GM13977 (cell line): Measurements from ENCODE around the gene DNAJA2.

Experiments
- DNase-seq: peaks from one replicate; pipeline ENCODE4 v3.0.0; 2012; ENCODE audit warnings: low spot score
- in situ Hi-C: fragments of 300-500 bp; cut with MboI; formaldehyde crosslinking; loops from one replicate; pipeline ENCODE4 v1.12.0; 2022; ENCODE audit warnings: low sequenced_read_pairs, low pct_unique_long_range_greater_than_20kb, mixed read lengths, inconsistent platforms; ENCODE audit not compliant: unreplicated experiment
- TF ChIP-seq, protein P1 (sequence below): IDR thresholded peaks from 2 replicates; pipeline ENCODE4 v1.5.1; 2012; ENCODE audit warnings: mild to moderate bottlenecking, control low read depth; ENCODE audit not compliant: insufficient read depth; ENCODE audit errors: extremely low read depth, missing control alignments

Gene DNAJA2

DNA sequence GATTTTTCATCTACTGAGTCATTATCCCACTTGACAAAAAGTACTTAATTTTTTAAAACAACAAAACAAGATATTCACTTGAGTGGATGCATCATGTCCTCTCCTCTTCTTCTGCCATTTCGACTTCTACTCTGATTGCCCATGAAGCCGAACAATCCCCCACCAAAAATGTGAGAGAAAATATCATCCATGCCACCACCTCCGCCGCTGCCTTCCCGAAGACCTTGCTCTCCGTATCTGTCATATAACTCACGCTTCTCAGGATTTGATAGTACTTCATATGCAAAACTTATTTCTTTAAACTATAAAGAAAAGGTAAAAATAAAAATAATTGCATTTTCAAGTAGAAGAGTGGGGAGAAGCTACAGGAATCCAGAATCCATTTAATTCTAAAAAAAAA is 2.2 kb downstream of the DNAJA2 start:
- TF ChIP-seq, protein P1, sequence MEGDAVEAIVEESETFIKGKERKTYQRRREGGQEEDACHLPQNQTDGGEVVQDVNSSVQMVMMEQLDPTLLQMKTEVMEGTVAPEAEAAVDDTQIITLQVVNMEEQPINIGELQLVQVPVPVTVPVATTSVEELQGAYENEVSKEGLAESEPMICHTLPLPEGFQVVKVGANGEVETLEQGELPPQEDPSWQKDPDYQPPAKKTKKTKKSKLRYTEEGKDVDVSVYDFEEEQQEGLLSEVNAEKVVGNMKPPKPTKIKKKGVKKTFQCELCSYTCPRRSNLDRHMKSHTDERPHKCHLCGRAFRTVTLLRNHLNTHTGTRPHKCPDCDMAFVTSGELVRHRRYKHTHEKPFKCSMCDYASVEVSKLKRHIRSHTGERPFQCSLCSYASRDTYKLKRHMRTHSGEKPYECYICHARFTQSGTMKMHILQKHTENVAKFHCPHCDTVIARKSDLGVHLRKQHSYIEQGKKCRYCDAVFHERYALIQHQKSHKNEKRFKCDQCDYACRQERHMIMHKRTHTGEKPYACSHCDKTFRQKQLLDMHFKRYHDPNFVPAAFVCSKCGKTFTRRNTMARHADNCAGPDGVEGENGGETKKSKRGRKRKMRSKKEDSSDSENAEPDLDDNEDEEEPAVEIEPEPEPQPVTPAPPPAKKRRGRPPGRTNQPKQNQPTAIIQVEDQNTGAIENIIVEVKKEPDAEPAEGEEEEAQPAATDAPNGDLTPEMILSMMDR: no peak
- in situ Hi-C loops: no loop called here
- no peak for DNase-seq

DNA sequence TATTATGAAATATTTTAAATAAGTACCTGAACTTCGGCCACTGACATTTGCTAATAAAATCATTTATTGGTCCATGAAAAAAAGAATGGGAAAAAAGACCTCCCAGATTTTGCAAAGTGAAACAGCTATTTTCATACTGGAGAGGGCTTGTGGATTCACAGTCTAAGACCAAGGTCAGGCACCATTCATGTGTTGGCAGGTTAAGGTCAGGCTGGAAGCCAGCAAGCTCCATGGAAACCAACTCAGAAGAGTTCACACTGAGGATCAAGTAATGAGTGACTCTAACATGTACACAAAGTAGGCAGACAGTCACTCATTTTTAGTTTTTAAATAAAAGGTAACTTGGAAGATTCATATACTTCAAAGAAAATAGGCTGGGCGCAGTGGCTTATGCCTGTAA is 3.4 kb downstream of the DNAJA2 start:
- in situ Hi-C loops: no loop called here
- no peak for DNase-seq
- TF ChIP-seq, protein P1: no peak

DNA sequence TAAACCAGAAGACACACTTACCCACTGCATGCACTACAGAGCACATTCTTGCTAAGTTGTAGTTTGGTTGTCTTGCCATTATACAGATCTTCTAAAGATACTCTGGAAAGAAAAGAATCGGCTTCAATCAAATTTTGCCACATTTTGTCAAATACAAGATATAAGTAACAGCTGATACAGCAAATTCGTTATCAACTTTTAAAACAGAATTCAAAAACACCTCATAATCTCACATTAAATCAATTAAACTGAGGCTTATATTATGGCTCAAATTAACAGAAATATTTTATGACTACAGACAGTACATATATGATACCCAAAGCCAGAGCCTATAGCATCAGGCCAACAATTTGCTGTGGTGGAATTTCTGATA is 5.4 kb downstream of the DNAJA2 start:
- no peak for DNase-seq
- in situ Hi-C loops: no loop called here
- TF ChIP-seq, protein P1: no peak

DNA sequence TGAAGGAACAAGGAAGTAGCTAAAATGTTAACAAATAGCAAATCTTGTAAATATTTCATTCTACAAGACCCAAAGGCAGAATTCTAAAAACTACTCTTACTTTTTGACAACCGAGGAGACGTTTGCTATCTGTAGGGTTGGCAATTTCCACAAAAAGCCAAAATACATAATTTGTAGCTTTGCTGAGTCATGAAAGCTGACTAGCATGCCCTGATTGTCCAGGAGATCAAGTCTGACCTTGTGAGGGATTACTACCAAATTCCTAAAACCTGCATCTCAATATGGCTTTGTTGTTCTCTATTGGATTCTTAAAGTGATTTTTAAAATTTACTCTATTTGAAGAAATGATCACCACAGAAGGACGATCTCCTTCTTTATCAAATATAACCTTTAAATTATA is 10.8 kb downstream of the DNAJA2 start:
- in situ Hi-C loops: no loop called here
- TF ChIP-seq, protein P1: no peak
- no peak for DNase-seq

DNA sequence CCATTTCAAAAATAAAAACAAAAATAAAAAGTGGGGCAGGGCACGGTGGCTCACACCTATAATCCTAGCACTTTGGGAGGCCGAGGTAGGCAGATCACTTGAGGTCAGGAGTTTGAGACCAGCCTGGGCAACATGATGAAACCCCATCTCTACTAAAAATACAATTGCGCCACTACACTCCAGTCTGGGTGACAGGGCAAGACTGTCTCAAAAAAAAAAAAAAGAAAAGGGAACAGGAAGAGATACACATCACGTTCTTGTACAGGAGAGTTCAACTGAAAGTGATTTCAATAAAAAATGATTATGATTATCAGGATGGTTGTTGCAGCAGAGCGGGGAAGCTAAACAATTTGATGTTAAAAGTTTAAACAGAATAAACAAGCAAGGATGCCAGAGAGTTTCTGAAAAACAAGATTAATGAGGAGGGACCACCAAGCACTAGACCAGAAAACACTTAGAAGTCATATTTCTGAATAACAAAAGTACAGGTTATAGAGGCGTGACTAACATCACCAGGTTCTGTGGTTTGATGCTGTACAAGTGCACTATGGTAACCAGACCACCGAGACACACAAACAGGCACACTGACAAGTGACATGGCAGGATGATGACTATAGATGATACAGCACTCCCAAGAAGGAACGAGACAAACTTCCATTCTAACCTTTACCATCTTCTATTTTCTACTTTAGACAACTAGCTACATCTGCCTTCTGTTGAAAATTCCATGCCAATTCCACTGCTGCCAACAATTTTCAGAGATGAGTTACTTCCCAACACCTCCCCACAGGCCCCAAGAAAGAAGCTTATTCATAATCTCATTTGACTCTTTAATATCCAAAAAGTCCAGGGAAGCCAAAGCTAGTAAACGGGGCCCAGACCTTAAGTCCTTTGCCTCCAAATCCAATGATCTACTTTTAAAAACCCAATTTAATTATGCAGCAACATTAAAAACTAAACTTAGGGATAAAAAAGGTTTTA is 11.8 kb downstream of the DNAJA2 start:
- in situ Hi-C loops: no loop called here
- TF ChIP-seq, protein P1: no peak
- DNase-seq: no peak

DNA sequence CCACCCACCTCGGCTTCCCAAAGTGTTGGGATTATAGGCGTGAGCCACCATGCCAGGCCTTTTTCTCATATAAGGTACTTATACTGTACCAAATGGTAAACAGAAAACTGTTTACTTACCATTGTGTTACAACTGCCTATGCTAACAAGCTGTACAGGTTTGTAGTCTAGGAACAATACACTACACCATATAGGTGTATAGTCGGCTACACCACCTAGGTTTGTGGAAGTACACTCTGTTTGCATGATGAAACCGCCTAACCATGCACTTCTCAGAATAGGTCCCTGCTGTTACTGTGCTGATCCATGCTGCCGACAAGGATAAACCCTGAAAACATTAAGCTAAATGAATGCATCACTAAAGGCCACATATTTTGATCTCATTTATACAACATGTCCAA is 18.9 kb downstream of the DNAJA2 start:
- TF ChIP-seq, protein P1: no peak
- in situ Hi-C loops: no loop called here
- DNase-seq: no peak
